HG03565 (cell line): Measurements from ENCODE around the gene C4orf50.

Source experiments
- ATAC-seq: cut with Tn5 transposase; IDR thresholded peaks from one replicate; pipeline ENCODE4 v1.9.1; 2021; ENCODE audit warnings: mild to moderate bottlenecking, moderate library complexity; ENCODE audit not compliant: unreplicated experiment

Gene C4orf50

DNA sequence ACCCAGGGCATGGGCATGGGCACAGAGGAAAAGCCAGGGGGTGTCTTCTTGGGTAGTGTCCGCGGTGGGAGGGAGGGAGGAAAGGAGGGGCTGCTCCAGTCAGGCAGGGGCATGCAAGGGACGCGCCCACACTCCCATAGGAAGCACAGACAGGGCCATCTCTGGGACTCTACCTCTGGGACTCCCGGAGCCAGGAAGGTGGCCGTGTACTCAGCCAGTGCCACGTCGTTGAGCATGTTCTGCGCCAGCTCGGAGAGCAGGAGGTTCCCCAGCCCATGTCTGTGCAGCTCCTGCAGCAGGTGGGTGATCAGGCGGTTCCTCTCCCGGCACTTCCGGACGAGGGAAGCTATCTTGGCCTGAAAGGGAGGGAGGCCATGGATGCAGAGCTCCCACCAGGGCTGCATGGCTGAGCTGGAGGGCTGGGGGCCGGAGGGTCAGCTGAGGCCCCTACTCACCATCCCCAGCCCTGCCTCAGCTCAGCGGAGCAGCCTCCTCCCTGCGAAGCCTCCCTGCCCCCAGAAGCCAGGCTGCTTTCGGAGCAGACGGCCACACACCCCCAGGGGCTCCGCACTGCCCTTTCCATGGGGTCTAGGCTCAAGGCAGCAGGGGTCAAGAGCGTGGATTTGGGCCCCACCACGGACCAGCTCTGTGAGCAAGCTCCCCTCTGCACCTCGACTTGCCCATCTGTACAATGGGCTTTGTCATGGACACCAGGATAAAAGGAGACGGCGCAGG, 44.6 kb downstream of the C4orf50 start:
- ATAC-seq = no peak

DNA sequence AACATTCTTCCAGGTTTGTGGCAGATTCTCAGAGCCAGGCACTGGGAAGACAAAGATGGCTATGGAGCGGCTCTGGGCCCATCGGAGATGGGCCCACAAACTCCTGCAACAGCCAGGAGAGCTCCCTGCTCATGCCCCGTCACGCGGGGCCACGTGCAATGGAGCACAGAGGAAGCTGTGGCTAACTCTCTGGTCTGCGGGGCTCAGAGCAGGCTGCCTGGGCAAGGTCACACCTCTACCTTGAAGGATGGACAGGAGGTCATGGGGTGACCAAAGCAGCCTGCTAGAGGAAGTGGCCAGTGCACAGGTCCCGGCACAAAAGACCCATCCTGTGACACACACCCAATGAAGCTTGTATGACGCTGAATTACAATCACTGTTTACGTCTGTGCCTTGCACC, 45.2 kb downstream of the C4orf50 start:
- ATAC-seq = no peak

DNA sequence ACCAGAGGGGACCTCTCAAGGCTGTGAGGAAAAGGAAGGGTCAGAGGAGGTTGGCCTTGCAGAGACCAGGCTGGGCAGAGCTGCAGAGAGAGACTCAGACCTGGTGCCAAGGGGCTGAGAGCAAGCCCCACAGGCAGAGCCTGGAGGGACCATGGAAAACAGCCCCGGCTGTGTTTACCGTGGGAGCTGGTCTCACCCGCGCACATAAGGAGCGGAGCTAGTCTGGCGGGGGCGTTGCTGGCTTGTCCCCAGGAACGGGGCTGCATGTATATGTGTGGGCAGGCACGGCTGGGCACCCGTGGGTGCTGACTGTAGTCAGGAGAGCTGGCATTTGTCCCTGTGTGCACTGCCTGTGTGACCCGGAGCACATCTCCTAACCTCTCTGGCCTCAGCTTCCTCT, 45.7 kb downstream of the C4orf50 start:
- ATAC-seq = no peak

DNA sequence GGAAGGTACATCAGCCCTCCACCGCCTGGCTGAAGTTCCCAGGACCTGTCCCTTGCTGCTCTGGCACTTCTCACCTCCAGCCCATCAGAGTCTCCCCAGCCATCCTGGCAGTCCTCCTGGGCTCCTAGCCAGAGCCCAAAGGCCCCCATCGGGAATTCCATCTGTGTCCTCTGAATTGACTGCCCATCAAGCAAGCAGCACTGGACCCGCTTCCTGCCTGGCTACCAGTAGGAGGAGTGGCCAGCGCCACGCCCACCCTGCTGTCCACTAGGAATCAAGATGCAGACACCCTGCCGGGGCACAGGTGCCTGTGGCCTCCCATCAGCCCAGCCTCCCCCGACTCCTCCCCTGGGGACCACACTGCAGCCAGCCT, 47.2 kb downstream of the C4orf50 start:
- ATAC-seq = no peak

DNA sequence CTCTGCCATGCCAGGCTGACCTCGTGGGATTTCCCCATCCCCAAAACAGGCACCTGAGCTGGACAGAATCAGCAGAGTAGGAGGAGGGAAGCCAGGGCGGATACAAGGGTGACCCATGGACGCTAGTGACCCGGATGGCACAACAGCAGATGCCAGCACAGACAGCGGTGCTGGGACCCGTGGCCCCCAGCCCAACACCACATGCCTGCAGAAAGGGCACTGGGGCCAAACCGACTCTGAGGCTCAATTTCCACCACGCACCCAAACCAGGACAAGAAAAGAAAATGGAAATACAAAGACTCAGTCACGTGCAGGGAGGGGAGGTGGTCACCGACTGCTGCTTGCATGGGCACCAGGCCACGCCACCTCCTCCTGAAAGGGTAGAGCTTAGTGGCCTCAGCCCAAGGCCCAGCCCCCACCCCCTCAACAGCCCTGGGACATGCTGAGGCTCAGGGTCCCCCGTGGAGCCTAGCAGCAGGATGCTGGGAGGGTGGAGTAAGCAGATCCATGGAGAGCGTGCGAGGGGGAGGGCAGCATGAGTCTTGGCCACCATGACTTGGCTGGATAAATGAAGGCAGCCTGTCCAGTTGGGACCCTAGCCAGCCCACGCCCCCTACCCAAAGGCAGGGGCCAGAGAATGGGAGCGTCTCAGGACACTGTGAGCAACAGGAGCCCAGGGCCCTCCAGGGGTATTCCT, 47.7 kb downstream of the C4orf50 start:
- no peak for ATAC-seq

DNA sequence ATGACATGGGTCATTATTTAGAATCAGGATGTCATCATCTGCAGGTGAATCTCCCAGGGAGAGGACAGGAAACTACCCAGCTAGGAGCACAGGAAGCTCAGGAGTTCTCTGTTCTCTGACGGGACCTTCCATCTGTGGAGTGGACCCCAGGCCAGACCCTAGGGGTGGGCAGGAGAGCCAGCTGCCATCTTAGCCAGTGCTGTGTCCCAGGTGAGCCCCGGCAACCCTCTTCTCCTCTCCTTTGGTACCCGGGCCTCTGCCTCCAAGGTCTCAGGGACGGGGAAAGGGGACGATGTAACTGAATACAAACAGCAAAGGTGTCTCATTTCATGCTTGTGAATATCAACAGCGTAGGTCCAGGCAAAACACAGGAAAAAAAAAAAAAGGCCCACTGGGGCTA, 48.5 kb downstream of the C4orf50 start:
- ATAC-seq = no peak

DNA sequence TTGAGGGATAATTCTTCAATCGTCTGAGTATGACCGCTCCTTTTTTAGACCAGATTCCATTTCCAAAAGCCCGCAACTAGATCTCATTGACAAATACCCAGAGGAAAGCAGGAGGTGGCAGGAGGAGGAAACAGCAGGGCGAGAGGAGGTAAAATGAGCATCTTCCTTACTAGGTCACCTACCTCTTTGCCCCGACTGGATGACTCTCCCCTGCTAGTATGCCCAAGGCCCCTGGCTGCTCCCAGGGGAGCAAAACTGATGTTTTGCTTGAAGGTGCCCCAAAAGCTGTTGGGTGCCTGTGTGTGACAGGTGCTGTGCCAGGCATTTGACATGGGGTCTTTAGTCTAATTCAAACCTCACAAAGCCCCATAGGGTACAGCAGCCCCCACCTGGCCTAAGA, 48.9 kb downstream of the C4orf50 start:
- ATAC-seq = no peak

DNA sequence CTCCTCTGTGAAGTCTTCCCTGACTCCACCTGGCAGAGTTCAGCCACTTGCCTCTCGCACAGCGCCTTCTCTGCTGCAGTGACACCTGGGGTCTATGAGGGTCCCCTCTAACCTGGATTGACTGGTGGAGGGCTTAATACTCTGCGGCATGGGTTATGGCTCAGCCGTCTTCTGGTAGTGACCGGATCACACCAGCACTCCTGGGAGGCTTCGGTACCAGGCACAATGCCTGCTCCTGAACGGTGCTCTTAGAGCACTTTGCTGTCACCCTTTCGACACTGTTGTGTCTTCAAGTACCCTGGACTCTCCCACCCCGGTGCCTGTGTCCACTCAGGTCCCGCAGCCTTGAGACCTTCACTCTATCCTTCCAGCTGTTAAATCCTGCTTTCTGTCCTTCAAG, 50.0 kb downstream of the C4orf50 start:
- no peak for ATAC-seq

DNA sequence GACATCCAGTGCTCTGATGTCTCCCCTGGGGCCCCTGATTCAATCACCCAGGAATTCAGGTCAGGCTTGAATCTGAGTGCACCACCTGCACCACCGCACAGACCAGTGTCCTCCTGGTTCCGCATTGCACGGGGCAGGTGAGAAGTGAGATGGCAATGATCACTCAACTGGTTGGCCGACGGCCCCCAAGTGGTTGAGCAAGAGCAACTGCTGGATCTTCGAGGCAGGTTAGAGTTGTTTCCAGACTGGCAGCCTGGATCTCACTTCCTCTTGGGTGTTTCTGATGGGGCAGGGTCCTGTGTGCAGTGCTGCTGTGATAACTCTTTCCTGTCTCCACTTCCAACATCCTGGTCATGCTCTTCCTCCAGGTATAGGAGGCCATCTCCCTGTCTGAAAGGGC, 50.4 kb downstream of the C4orf50 start:
- no peak for ATAC-seq

DNA sequence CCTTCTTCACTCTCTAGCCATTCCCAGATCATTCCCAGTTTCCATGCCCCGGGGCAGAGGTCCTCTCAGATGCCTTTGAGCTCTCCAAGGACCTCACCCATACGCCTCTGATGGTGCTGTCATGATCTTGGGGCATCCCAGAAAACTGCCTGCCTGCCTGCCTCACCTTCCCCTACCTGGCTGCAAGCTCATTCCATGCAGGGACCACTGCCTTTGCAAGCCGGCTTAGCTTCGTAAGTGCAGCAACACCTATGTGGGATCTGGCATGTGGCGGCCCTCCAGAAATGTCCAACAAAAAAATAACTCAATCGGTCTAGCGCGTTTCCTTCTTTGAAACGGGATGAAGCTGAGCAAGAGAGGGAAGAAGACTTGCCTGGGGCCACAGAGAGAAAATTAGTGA, 53.0 kb downstream of the C4orf50 start:
- no peak for ATAC-seq

DNA sequence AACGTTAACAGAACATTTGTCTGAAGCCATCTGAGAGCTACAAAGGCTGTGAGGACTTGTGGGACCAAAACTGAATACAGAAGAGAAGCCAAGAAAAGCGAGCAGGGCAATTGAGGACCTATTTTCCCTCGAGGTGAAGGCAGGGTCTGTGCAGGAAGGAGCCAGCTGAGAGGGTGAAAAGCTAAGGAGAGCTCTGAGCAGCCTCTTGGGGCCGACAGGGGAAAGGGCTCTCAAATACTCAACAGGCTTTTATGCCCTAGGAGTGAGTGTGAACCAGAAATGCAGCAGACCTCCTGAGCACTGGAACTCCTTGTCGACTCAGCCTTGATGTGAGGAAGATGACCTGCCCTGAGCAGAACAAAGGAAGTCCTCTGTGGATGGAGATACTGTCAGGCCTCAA, 54.2 kb downstream of the C4orf50 start:
- ATAC-seq = no peak

DNA sequence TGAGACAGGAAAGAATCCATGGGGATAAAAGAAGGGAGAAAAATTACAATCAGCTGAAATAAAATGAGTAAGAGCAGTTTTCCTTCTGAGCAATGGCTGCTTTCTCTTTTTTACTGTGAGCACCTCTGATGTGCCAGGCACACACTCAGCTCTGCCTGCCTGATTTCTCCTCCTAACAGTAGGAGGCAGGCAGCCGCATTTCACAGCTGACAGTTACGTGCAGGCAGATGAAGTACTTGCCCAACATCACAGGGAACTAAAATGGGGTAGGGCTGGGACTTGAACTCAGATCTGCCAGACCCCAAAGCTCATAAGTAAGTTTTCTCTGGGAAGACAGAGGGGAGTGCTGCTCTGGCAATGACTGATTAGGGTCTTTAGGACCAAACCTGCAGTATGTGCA, 54.6 kb downstream of the C4orf50 start:
- no peak for ATAC-seq

DNA sequence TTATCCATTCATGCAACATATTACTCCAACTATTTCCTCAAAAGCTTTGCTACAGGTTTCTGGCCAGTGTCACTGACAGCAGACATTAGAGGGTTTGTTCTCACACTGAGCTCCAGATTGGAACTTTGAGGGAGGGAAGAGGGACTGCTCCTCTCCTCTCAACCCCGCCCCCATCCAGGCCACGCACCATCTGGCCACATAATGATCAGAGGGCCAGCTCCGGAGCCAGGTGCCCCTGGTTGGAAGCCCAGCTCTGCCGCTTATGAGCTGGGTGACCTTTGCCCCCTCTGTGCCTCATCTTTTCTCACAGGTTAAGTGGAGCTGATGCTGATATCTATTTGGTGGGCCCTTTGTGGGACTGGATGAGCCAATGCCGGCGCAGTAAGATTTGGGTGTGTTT, 55.8 kb downstream of the C4orf50 start:
- ATAC-seq = no peak

DNA sequence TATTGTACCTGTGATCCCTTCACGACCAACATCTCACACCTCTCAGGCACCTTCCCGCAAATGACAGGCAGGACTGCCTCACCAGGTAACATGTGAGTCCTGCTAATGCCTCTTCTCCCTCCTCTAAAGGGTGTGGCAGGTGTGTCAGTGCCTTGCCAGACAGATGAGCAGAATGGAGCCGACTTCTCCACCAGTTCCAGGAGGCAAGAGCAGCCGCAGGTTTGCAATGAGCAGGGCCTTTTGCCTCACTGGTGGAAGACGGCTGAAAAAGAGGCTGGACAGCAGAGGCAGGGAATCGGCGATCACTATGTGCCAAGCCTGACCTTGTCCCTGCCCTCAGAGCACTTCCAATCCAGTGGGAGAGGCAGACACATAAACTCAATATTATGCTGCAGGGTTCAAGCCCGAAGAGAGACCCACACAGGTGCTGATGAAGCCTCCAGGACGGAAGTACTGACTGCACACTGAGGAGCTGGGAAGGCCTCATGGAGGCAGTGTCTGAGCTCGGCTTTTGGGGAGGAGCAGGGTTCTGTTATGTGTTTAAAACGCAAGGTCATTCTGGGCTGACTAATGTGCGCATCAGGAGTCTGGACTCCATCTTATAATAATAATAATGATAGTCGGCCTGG, 57.9 kb downstream of the C4orf50 start:
- no peak for ATAC-seq

DNA sequence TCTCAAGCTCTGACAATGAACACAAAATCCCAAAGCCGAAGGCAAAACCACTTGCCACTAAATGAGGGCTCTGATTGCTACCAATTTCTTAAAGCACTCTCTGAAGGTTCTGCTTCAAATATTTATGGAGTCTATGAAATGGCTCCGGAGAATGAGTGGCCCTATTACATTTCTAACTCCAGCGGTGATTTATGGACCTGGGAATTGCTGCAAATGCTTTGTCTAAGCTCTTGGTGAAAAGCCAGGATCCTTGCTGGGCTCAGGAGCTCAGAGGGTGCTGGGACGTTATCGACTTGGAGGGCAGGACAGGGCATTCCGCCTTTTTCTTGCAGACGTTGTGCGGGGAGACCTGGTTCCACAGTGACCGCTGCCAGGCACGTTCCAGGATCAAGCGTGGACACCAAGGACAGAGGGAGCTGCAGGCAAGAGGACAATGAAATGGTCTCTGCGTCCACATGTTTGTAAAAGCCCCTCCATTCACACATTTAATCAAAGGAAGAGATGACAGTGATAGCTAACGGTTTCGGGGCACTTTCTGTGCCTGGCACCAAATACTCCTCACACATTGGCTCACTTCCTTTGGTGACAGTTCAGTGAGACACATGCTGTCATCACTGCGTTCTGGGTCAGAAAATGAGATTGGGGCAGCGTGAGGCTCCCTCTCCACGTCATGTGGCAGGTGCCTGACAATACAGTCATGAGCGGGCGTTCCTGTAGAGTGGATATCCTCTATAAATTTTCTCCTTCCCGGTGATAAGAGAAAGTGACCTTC, 58.8 kb downstream of the C4orf50 start:
- ATAC-seq = no peak

DNA sequence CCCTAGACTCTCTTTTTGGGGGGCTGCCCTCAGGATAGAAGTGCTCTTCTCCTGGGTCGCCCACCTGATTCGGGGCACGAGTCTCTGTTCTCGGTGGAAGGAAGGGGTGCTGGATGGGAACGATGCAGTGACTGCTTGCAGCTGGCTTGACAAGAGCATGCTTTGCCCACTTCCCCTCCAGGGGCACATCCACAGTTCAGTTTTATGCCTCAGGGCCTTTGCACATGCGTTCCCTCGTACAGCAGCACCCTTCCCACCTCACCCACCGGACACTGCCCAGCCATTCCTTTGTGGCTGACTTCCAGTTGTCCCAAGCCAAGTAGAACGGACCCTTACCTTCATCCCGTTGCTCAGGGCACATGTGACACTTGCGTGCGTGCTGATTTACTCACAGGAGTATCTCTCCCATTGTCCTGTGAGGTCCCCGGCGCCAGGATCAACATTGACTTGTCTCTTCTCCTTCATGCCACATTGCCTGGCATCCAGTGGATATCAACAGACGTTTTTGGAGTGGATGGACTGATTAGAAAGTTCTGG, 60.0 kb downstream of the C4orf50 start:
- no peak for ATAC-seq

DNA sequence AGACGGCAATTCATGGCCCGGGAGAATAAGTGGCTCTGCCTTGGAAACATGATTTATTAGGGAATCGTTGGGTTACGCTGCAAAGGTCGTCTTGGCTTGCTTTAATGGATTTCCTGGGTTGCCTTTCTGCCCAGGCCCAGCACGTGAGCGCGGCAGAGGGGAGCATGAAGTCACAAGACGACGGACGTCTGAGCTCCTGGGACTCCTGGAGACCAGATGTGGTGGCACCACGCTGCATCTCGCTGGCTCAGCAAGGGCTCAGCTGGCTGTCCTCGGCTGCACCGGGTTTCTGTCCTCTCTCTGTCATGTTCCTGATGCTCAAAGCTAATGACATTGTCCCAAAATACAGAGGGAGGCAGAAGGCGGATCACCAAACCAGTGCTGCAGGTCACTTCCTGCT, 61.2 kb downstream of the C4orf50 start:
- ATAC-seq = no peak

DNA sequence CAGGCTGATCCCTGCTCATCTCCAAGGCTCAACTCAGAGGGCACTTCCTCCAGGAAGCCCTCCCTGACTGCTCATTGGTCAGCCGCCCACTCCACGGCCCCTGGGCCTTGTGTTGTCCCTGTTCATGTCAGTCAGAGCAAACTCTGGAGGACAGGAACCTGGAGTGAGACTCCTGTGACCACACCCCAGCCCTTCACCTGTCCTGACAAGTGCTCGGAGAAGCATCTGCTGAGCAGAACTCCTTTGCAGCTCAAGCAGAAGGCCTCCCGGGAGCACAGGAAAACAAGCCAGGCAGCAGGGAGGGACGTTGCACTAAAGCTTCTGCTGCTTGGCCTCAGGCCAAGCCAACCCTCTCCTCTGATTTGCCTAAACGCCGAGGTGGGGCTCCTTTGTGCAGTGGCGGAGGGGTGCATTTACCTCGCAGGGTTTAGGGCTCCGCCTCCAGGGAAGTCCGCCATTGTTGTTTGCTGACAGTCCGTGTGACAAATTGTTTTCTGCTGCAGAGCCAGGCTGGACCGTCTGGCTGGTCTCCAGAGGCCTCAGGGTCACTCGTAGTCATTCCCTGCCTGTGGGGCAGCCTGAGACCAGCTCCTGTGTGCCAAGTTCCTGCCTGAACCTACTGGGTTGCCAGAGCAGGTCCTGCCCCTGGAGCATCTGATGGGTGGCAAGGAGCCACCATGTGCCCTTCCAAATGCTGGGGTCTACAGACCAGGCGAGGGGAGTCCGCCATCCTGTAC, 61.8 kb downstream of the C4orf50 start:
- no peak for ATAC-seq

DNA sequence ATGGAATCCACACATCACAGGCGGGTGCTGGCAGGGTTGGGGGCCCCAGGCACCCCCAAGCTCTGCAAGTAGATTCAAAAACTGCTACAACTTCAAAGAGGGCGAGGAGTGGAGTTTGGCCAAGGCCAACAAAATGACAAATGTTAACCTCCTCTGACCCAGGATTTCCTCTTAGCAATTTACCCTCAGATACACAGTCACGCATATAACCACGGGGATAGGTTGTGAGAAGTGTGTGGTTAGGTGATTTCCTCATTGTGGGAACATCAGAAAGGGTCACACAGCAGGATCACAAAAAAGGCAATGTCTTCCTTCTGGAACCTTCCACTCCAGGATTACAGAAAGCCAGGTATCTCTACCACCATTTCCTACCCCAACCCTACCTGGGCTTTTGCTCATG, 62.4 kb downstream of the C4orf50 start:
- no peak for ATAC-seq

DNA sequence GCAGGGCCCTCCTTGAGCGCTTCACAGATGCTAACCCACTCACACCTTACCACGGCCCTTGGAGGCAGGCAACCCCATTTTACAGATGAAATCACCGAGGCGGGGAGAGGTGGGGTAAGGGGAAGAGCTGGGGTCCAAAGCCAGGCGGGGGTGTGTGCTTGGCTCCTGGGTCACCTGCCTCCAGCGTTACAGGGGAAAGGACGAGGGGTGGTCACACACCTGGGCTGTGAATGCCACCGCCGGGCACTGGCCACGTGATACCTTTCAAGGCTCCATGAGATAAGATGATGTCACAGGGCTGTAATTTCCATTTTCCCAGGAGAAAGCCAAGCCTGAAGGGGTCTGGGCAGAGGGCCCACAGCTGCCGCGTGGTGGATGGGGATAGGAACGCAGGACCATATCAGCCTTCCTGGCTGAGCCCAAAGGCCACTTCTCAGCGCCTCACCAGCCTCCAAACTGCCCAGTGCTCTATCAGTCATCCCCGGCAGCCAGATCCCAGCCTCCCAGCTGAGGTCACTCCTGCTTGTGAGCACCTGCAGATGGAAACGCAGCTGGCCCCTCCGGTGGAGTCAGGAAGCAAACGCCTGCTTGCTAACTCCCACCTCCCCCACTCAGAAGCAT, 62.9 kb downstream of the C4orf50 start:
- ATAC-seq = no peak
